ENCODE results near the gene NRXN3.

The NRXN3 gene

GRCh38 chr14:79193689-79194477 is 1023.7 kb downstream of the NRXN3 start:
- in situ Hi-C loops (cut with MboI; ENCODE audit: low sequenced_read_pairs, unreplicated experiment), result no loop called here
- no peak for DNase-seq (ENCODE audit: low spot score)
- TF ChIP-seq CTCF (IDR thresholded peaks at IDR 0.05; ENCODE audit: borderline replicate concordance, control extremely low read depth, extremely low read depth, insufficient read depth, missing control alignments), result no peak

- in situ Hi-C loops (cut with MboI; ENCODE audit: low sequenced_read_pairs, unreplicated experiment), result no loop called here
- no peak for TF ChIP-seq CTCF (IDR thresholded peaks at IDR 0.05; ENCODE audit: borderline replicate concordance, control extremely low read depth, extremely low read depth, insufficient read depth, missing control alignments)
- DNase-seq (ENCODE audit: low spot score), result no peak
Measured at GRCh38 chr14:79196216-79196615, 1026.0 kb downstream of the NRXN3 start.

- no peak for TF ChIP-seq CTCF (IDR thresholded peaks at IDR 0.05; ENCODE audit: borderline replicate concordance, control extremely low read depth, extremely low read depth, insufficient read depth, missing control alignments)
- DNase-seq (ENCODE audit: low spot score), result no peak
- in situ Hi-C loops (cut with MboI; ENCODE audit: low sequenced_read_pairs, unreplicated experiment), result no loop called here
Measured at GRCh38 chr14:79197516-79197915, 1027.3 kb downstream of the NRXN3 start.

GRCh38 chr14:79199217-79199616 is 1029.0 kb downstream of the NRXN3 start:
- DNase-seq (ENCODE audit: low spot score), result no peak
- in situ Hi-C loops (cut with MboI; ENCODE audit: low sequenced_read_pairs, unreplicated experiment), result no loop called here
- no peak for TF ChIP-seq CTCF (IDR thresholded peaks at IDR 0.05; ENCODE audit: borderline replicate concordance, control extremely low read depth, extremely low read depth, insufficient read depth, missing control alignments)

GRCh38 chr14:79201564-79202207 is 1031.5 kb downstream of the NRXN3 start:
- no peak for TF ChIP-seq CTCF (IDR thresholded peaks at IDR 0.05; ENCODE audit: borderline replicate concordance, control extremely low read depth, extremely low read depth, insufficient read depth, missing control alignments)
- DNase-seq (ENCODE audit: low spot score), result no peak
- in situ Hi-C loops (cut with MboI; ENCODE audit: low sequenced_read_pairs, unreplicated experiment), result no loop called here

GRCh38 chr14:79204591-79204990 is 1034.4 kb downstream of the NRXN3 start:
- in situ Hi-C loops (cut with MboI; ENCODE audit: low sequenced_read_pairs, unreplicated experiment), result no loop called here
- no peak for TF ChIP-seq CTCF (IDR thresholded peaks at IDR 0.05; ENCODE audit: borderline replicate concordance, control extremely low read depth, extremely low read depth, insufficient read depth, missing control alignments)
- no peak for DNase-seq (ENCODE audit: low spot score)
